Cerebellar cortex (tissue), 1 donor: ENCODE measurements around the gene DYNLRB1.
"Not testable (repeated sequence)": the region's sequence is repeated elsewhere in the genome, so short reads cannot be mapped to it uniquely, and the experiment has no call there.

Experiments used
- DNase-seq: peaks from one replicate; pipeline ENCODE4 v3.0.0-alpha.2; 2015; ENCODE audit warnings: low spot score

DYNLRB1 gene

GRCh38 chr20:34516247-34517113 is at the start of gene DYNLRB1:
DYNLRB1 (plus strand) TSS chr20:34516422; CDS start chr20:34516459, 37 bp downstream.
- DNase-seq: peak; percentile 98

GRCh38 chr20:34468951-34469350 is 47.3 kb upstream of the DYNLRB1 start:
- DNase-seq: no peak

GRCh38 chr20:34472246-34472925 is 43.8 kb upstream of the DYNLRB1 start:
- DNase-seq: no peak

- peak; percentile 48 for DNase-seq
Observed at GRCh38 chr20:34473262-34473883, 42.8 kb upstream of the DYNLRB1 start.

GRCh38 chr20:34475979-34476736 is 40.1 kb upstream of the DYNLRB1 start:
- peak; percentile 43 for DNase-seq

GRCh38 chr20:34479627-34480026 is 36.6 kb upstream of the DYNLRB1 start:
- DNase-seq: no peak

- DNase-seq: not testable (repeated sequence)
Observed at GRCh38 chr20:34482154-34482553, 34.1 kb upstream of the DYNLRB1 start.

GRCh38 chr20:34483585-34484220 is 32.5 kb upstream of the DYNLRB1 start:
- DNase-seq: not testable (repeated sequence)

GRCh38 chr20:34485068-34485634 is 31.1 kb upstream of the DYNLRB1 start:
- no peak for DNase-seq

- DNase-seq: no peak
Observed at GRCh38 chr20:34491226-34491931, 24.8 kb upstream of the DYNLRB1 start.

GRCh38 chr20:34491932-34492509 is 24.2 kb upstream of the DYNLRB1 start:
- no peak for DNase-seq

GRCh38 chr20:34493646-34494045 is 22.6 kb upstream of the DYNLRB1 start:
- no peak for DNase-seq

GRCh38 chr20:34495307-34495706 is 20.9 kb upstream of the DYNLRB1 start:
- no peak for DNase-seq

- DNase-seq: no peak
Observed at GRCh38 chr20:34495916-34496315, 20.3 kb upstream of the DYNLRB1 start.

GRCh38 chr20:34497596-34497995 is 18.6 kb upstream of the DYNLRB1 start:
- DNase-seq: not testable (repeated sequence)

- DNase-seq: no peak
Observed at GRCh38 chr20:34500823-34501222, 15.4 kb upstream of the DYNLRB1 start.

GRCh38 chr20:34506480-34506879 is 9.7 kb upstream of the DYNLRB1 start:
- DNase-seq: no peak

GRCh38 chr20:34507702-34508413 is 8.4 kb upstream of the DYNLRB1 start:
- DNase-seq: no peak

GRCh38 chr20:34510575-34510974 is 5.6 kb upstream of the DYNLRB1 start:
- DNase-seq: no peak

- DNase-seq: no peak
Observed at GRCh38 chr20:34511891-34512265, 4.3 kb upstream of the DYNLRB1 start.
